ENCODE data around the gene UTS2B.
"Not testable (repeated sequence)": the region's sequence is repeated elsewhere in the genome, so short reads cannot be mapped to it uniquely, and the experiment has no call there.

Gene UTS2B

GRCh38 chr3:191292243-191293015 lies 37.9 kb downstream of the UTS2B start:
- DNase-seq = no peak
- Mint-ChIP-seq H3K27me3 (no peaks in the 10 kb centered on the region), H3K4me3 (no peak overlapping the region), H3K36me3 (ENCODE audit: low read depth) (no peaks in the 10 kb centered on the region), H3K4me1 (ENCODE audit: low read depth) (peaks cover 9% of the 10 kb centered on the region), H3K9me3 (peaks cover 2% of the 10 kb centered on the region), H3K27ac (no peak overlapping the region)

- Mint-ChIP-seq H3K4me3 (no peak overlapping the region), H3K27me3 (no peaks in the 10 kb centered on the region)
- DNase-seq = no peak
These were observed 39.9 kb downstream of the UTS2B start for GRCh38 chr3:191290311-191291025.

GRCh38 chr3:191283400-191283799 lies 46.9 kb downstream of the UTS2B start:
- H3K4me3 Mint-ChIP-seq = no peak overlapping the region
- H3K4me1 Mint-ChIP-seq (ENCODE audit: low read depth) = no peaks in the 10 kb centered on the region
- no peaks in the 10 kb centered on the region for H3K27me3 Mint-ChIP-seq
- H3K9me3 Mint-ChIP-seq = peaks cover 2% of the 10 kb centered on the region
- DNase-seq = no peak
- no peaks in the 10 kb centered on the region for H3K36me3 Mint-ChIP-seq (ENCODE audit: low read depth)
- H3K27ac Mint-ChIP-seq = no peak overlapping the region

More at GRCh38 chr3:191290311-191291025, 39.9 kb downstream of the UTS2B start:
- Mint-ChIP-seq H3K36me3 (ENCODE audit: low read depth) (no peaks in the 10 kb centered on the region), H3K27ac (peak overlapping the region; percentile 7), H3K4me1 (ENCODE audit: low read depth) (peaks cover 9% of the 10 kb centered on the region), H3K9me3 (peaks cover 2% of the 10 kb centered on the region)

- no peak overlapping the region for H3K4me3 Mint-ChIP-seq
- peaks cover 2% of the 10 kb centered on the region for H3K9me3 Mint-ChIP-seq
- no peaks in the 10 kb centered on the region for H3K36me3 Mint-ChIP-seq (ENCODE audit: low read depth)
- H3K27me3 Mint-ChIP-seq = no peaks in the 10 kb centered on the region
- DNase-seq = no peak
- no peaks in the 10 kb centered on the region for H3K4me1 Mint-ChIP-seq (ENCODE audit: low read depth)
- no peak overlapping the region for H3K27ac Mint-ChIP-seq
These were observed 47.8 kb downstream of the UTS2B start for GRCh38 chr3:191282251-191283185.

GRCh38 chr3:191280882-191281281 lies 49.4 kb downstream of the UTS2B start:
- Mint-ChIP-seq H3K9me3 (peaks cover 2% of the 10 kb centered on the region), H3K27ac (no peak overlapping the region), H3K4me1 (ENCODE audit: low read depth) (no peaks in the 10 kb centered on the region), H3K4me3 (no peak overlapping the region), H3K36me3 (ENCODE audit: low read depth) (no peaks in the 10 kb centered on the region), H3K27me3 (no peaks in the 10 kb centered on the region)
- no peak for DNase-seq

- Mint-ChIP-seq H3K36me3 (ENCODE audit: low read depth) (no peaks in the 10 kb centered on the region), H3K9me3 (peaks cover under 1% of the 10 kb centered on the region), H3K4me3 (no peak overlapping the region), H3K27me3 (no peaks in the 10 kb centered on the region), H3K27ac (no peak overlapping the region), H3K4me1 (ENCODE audit: low read depth) (no peaks in the 10 kb centered on the region)
- no peak for DNase-seq
These were observed 50.2 kb downstream of the UTS2B start for GRCh38 chr3:191280111-191280510.

- no peak overlapping the region for H3K27ac Mint-ChIP-seq
- DNase-seq = no peak
- peaks cover 3% of the 10 kb centered on the region for H3K9me3 Mint-ChIP-seq
- no peak overlapping the region for H3K4me3 Mint-ChIP-seq
- H3K27me3 Mint-ChIP-seq = no peaks in the 10 kb centered on the region
- no peaks in the 10 kb centered on the region for H3K36me3 Mint-ChIP-seq (ENCODE audit: low read depth)
- H3K4me1 Mint-ChIP-seq (ENCODE audit: low read depth) = no peaks in the 10 kb centered on the region
These were observed 54.6 kb downstream of the UTS2B start for GRCh38 chr3:191275751-191276150.

- not testable (repeated sequence) for H3K27me3 Mint-ChIP-seq; H3K4me1 Mint-ChIP-seq (ENCODE audit: low read depth); H3K9me3 Mint-ChIP-seq; DNase-seq; H3K27ac Mint-ChIP-seq; H3K4me3 Mint-ChIP-seq; H3K36me3 Mint-ChIP-seq (ENCODE audit: low read depth)
These were observed 55.1 kb downstream of the UTS2B start for GRCh38 chr3:191275244-191275643.

GRCh38 chr3:191269289-191270085 lies 60.8 kb downstream of the UTS2B start:
- Mint-ChIP-seq H3K9me3 (peaks cover 3% of the 10 kb centered on the region), H3K27me3 (no peaks in the 10 kb centered on the region), H3K4me1 (ENCODE audit: low read depth) (no peaks in the 10 kb centered on the region), H3K36me3 (ENCODE audit: low read depth) (no peaks in the 10 kb centered on the region), H3K4me3 (no peak overlapping the region), H3K27ac (no peak overlapping the region)
- DNase-seq = no peak

- DNase-seq = no peak
- Mint-ChIP-seq H3K27me3 (no peaks in the 10 kb centered on the region), H3K36me3 (ENCODE audit: low read depth) (no peaks in the 10 kb centered on the region), H3K4me1 (ENCODE audit: low read depth) (no peaks in the 10 kb centered on the region), H3K4me3 (no peak overlapping the region), H3K27ac (no peak overlapping the region), H3K9me3 (peaks cover 3% of the 10 kb centered on the region)
These were observed 61.6 kb downstream of the UTS2B start for GRCh38 chr3:191268737-191269136.

- no peak for DNase-seq
- Mint-ChIP-seq H3K9me3 (no peaks in the 10 kb centered on the region), H3K4me1 (ENCODE audit: low read depth) (peaks cover 3% of the 10 kb centered on the region), H3K4me3 (no peak overlapping the region), H3K36me3 (ENCODE audit: low read depth) (no peaks in the 10 kb centered on the region), H3K27me3 (no peaks in the 10 kb centered on the region), H3K27ac (no peak overlapping the region)
These were observed 66.5 kb downstream of the UTS2B start for GRCh38 chr3:191263850-191264249.

- no peak overlapping the region for H3K4me3 Mint-ChIP-seq
- peaks cover 3% of the 10 kb centered on the region for H3K4me1 Mint-ChIP-seq (ENCODE audit: low read depth)
- H3K27ac Mint-ChIP-seq = no peak overlapping the region
- no peaks in the 10 kb centered on the region for H3K36me3 Mint-ChIP-seq (ENCODE audit: low read depth)
- H3K9me3 Mint-ChIP-seq = no peaks in the 10 kb centered on the region
- DNase-seq = no peak
- H3K27me3 Mint-ChIP-seq = no peaks in the 10 kb centered on the region
These were observed 67.0 kb downstream of the UTS2B start for GRCh38 chr3:191263365-191263764.

- Mint-ChIP-seq H3K36me3 (ENCODE audit: low read depth) (no peaks in the 10 kb centered on the region), H3K27me3 (no peaks in the 10 kb centered on the region), H3K4me3 (no peak overlapping the region), H3K27ac (no peak overlapping the region), H3K9me3 (no peaks in the 10 kb centered on the region), H3K4me1 (ENCODE audit: low read depth) (peaks cover 3% of the 10 kb centered on the region)
- DNase-seq = no peak
These were observed 67.7 kb downstream of the UTS2B start for GRCh38 chr3:191262650-191263049.

- Mint-ChIP-seq H3K27ac (no peak overlapping the region), H3K27me3 (no peaks in the 10 kb centered on the region)
- no peak for DNase-seq
These were observed 69.1 kb downstream of the UTS2B start for GRCh38 chr3:191261304-191261638.

More at GRCh38 chr3:191261304-191261638, 69.1 kb downstream of the UTS2B start:
- H3K4me1 Mint-ChIP-seq (ENCODE audit: low read depth) = peaks cover 3% of the 10 kb centered on the region
- no peak overlapping the region for H3K4me3 Mint-ChIP-seq
- no peaks in the 10 kb centered on the region for H3K9me3 Mint-ChIP-seq
- H3K36me3 Mint-ChIP-seq (ENCODE audit: low read depth) = no peaks in the 10 kb centered on the region

All from activated T-cell treated with anti-CD3 and anti-CD28 coated beads, Interleukin-2, amount 50 U/mL, for 24 hours (primary cell).